ENCODE data around the gene CPNE8. TPM values are rescaled to one million over a fixed set of nuclear protein-coding genes. Genes with fewer than 3 reads are reported as not detected.

The CPNE8 gene
- total RNA-seq, 4 donors from 2014 or later: 10.5 to 18.1 (median 15.1) TPM

DNA sequence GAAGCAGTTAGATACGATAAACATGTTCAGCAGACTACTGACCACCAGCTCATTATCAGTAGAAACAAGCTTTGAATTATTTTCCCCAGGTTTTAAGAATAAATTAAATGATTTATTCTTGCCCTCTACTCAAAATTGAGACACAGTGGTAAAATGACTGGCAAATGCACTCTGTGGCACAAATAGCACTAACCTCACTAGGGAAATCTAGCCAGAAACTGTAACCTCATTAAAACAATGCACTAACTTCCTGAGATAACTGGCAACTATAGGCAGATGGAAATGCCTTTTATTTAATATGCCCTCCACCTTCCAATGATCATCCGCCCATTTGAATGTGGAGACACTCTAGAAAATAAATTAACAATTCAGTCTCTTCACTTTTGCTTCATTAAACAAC is 33.2 kb downstream of the CPNE8 start:
- DNase-seq: no peak
- Histone ChIP-seq H3K27ac (no peak overlapping the region), H3K27me3 (no peaks in the 10 kb centered on the region), H3K4me3 (no peak overlapping the region), H3K36me3 (peaks cover 0 to 9% (median 0%) of the 10 kb centered on the region in 3 donors), H3K9me3 (no peaks in the 10 kb centered on the region), H3K4me1 (no peaks in the 10 kb centered on the region)
- WGBS, 2 donors: 65 to 75% methylated on average over 2 of the region's 2 CpGs
- intact Hi-C loops (cut with DNase I): no loop called here
- no peak for TF ChIP-seq POLR2A (IDR thresholded peaks at IDR 0.05)
- TF ChIP-seq CTCF (IDR thresholded peaks at IDR 0.05): no peak

DNA sequence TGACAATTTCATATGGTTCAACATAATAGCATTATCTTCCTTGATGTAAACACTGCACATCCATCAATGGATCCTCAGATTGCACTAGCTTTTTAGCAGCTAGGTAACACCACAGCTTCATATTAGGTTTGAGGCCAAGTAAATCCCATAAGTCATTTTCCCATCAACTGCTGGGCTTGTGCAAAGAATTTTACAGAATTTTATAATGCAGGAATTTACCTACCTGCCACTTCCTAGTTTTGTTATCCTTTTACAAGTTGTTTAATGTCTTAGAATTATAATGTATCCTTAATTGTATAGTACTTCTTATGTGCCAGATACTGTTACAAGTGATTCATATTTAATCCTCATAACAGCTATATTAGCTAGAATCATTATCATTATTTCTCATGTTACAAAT is 36.4 kb downstream of the CPNE8 start:
- no peak for TF ChIP-seq POLR2A (IDR thresholded peaks at IDR 0.05)
- no peak for TF ChIP-seq CTCF (IDR thresholded peaks at IDR 0.05)
- Histone ChIP-seq H3K36me3 (peaks cover 0 to 9% (median 0%) of the 10 kb centered on the region in 3 donors), H3K9me3 (no peaks in the 10 kb centered on the region), H3K27ac (no peak overlapping the region), H3K27me3 (no peaks in the 10 kb centered on the region), H3K4me1 (no peaks in the 10 kb centered on the region), H3K4me3 (no peak overlapping the region)
- intact Hi-C loops (cut with DNase I): no loop called here
- DNase-seq: no peak

GRCh38 chr12:38850461-38850860 is 54.9 kb downstream of the CPNE8 start:
- Histone ChIP-seq H3K27ac (no peak overlapping the region), H3K27me3 (no peaks in the 10 kb centered on the region), H3K4me3 (no peak overlapping the region), H3K36me3 (no peaks in the 10 kb centered on the region), H3K4me1 (no peaks in the 10 kb centered on the region), H3K9me3 (no peaks in the 10 kb centered on the region)
- intact Hi-C loops (cut with DNase I): no loop called here
- no peak for DNase-seq
- 74 to 81% methylated on average over 1 of the region's 1 CpG for WGBS, 2 donors
- TF ChIP-seq CTCF (IDR thresholded peaks at IDR 0.05) (no peak), POLR2A (IDR thresholded peaks at IDR 0.05) (no peak)

DNA sequence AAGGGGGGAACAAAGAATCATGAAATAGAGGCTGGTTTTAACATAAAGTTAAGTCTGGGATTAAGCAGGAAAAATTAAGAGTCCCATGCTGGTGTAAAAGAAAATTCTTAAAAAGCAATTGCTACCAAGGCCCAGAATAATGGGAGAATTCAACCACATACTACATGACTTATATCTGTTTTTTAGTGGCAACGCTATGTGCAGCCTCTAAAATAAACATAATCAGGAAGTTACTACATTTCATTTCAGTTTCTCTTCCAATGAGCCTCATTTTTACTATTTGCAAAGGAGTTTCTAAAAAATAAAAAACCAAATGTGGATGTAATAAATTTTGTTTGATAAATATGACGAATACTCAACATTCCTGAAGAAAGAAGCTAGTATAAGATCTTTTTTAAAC is 58.1 kb downstream of the CPNE8 start:
- H3K27ac ChIP-seq: no peak overlapping the region
- intact Hi-C loops (cut with DNase I): no loop called here
- DNase-seq: no peak
- WGBS, 2 donors: 63 to 77% methylated on average over 2 of the region's 2 CpGs
- no peaks in the 10 kb centered on the region for H3K9me3 ChIP-seq
- H3K36me3 ChIP-seq: no peaks in the 10 kb centered on the region
- TF ChIP-seq CTCF (IDR thresholded peaks at IDR 0.05) (no peak), POLR2A (IDR thresholded peaks at IDR 0.05) (no peak)
- H3K4me3 ChIP-seq: no peak overlapping the region
- no peaks in the 10 kb centered on the region for H3K4me1 ChIP-seq
- H3K27me3 ChIP-seq: no peaks in the 10 kb centered on the region

GRCh38 chr12:38844267-38844666 is 61.1 kb downstream of the CPNE8 start:
- TF ChIP-seq POLR2A (IDR thresholded peaks at IDR 0.05) (no peak), CTCF (IDR thresholded peaks at IDR 0.05) (no peak)
- no peaks in the 10 kb centered on the region for H3K36me3 ChIP-seq
- intact Hi-C loops (cut with DNase I): no loop called here
- H3K27me3 ChIP-seq: no peaks in the 10 kb centered on the region
- no peaks in the 10 kb centered on the region for H3K4me1 ChIP-seq
- no peak overlapping the region for H3K4me3 ChIP-seq
- WGBS, 2 donors: 85 to 89% methylated on average over 4 of the region's 4 CpGs
- H3K27ac ChIP-seq: no peak overlapping the region
- DNase-seq: no peak
- H3K9me3 ChIP-seq: no peaks in the 10 kb centered on the region
